Osteoblast (primary cell): Measurements from ENCODE around the gene CIBAR2. TPM values are rescaled to one million over a fixed set of nuclear protein-coding genes. Genes with fewer than 3 reads are reported as not detected.

Source experiments
- DNase-seq: peaks from one replicate; pipeline ENCODE4 v3.0.0; 2011; ENCODE audit warnings: low spot score, mixed read lengths; ENCODE audit not compliant: insufficient read length; ENCODE audit errors: missing footprints
- H2AFZ ChIP-seq: 2 replicates; pipeline ENCODE4 v1.6.0; 2011; ENCODE audit warnings: mild to moderate bottlenecking, low read length
- H3K27ac ChIP-seq: 2 replicates; pipeline ENCODE4 v1.5.1; 2011; ENCODE audit warnings: mild to moderate bottlenecking, low read depth, low read length, moderate library complexity
- H3K27me3 ChIP-seq: 2 replicates; pipeline ENCODE4 v1.6.0; 2012; ENCODE audit warnings: mild to moderate bottlenecking, control low read depth, inconsistent platforms, low read length, moderate library complexity; ENCODE audit not compliant: insufficient read depth
- H3K36me3 ChIP-seq: 2 replicates; pipeline ENCODE4 v1.5.1; 2011; ENCODE audit warnings: mild to moderate bottlenecking, low read length, control low read depth, moderate library complexity; ENCODE audit not compliant: insufficient read depth
- H3K4me1 ChIP-seq: 2 replicates; pipeline ENCODE4 v1.5.1; 2011; ENCODE audit warnings: mild to moderate bottlenecking, low read length, control low read depth, moderate library complexity; ENCODE audit not compliant: insufficient read depth
- H3K4me2 ChIP-seq: 2 replicates; pipeline ENCODE4 v1.6.0; 2011; ENCODE audit warnings: mild to moderate bottlenecking, low read length; ENCODE audit not compliant: insufficient read depth
- H3K4me3 ChIP-seq: fragments of 200-600 bp; sonication (generic); 3 replicates; pipeline ENCODE4 v1.5.1; 2012; ENCODE audit warnings: mild to moderate bottlenecking, low read length, inconsistent platforms; ENCODE audit not compliant: insufficient read depth
- H3K79me2 ChIP-seq: 2 replicates; pipeline ENCODE4 v1.6.0; 2012; ENCODE audit warnings: mild to moderate bottlenecking, low read length, control low read depth, inconsistent platforms; ENCODE audit not compliant: insufficient read depth
- H3K9me3 ChIP-seq: 2 replicates; pipeline ENCODE4 v1.5.1; 2011; ENCODE audit warnings: low read depth, low read length, control low read depth
- H4K20me1 ChIP-seq: 2 replicates; pipeline ENCODE4 v1.6.0; 2012; ENCODE audit warnings: mild to moderate bottlenecking, low read length, control low read depth; ENCODE audit not compliant: insufficient read depth
- total RNA-seq: library from RNA; depleted of rRNA; stranded (reverse); fragments of >200 nt; gene quantifications from 2 replicates; pipeline ENCODE4 v1.2.3, GENCODE V29; 2012
- TF ChIP-seq, protein P1 (sequence below): IDR thresholded peaks from 2 replicates; pipeline ENCODE4 v1.5.1; 2011; ENCODE audit warnings: mild to moderate bottlenecking, low read depth, low read length, moderate library complexity; ENCODE audit errors: extremely low read depth

CIBAR2 gene
- total RNA-seq, 1 donor = under 0.01 TPM

DNA sequence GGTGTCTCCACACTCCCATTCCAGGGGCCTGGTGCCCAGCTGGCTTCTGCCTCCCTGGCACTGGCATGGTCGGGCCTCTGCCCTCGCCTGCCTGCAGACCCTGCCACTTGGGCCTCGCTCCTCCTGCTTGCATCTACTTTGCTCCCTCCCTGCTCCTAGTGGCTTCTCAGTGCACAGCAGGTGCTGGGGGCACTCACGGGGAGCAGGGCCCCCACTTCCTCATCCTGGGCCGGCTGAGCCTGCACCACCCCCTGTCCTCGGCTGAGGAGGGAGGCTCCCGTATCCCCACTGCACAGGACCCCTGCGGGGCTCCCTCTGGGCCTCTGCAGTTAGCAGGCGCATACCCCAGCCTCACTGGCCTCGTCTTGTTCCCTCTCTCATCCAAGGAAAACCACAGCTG is 35.2 kb downstream of the CIBAR2 start:
- Histone ChIP-seq H3K79me2 (no peaks in the 10 kb centered on the region), H4K20me1 (no peaks in the 10 kb centered on the region), H3K36me3 (peaks cover 25% of the 10 kb centered on the region), H3K4me1 (no peaks in the 10 kb centered on the region), H2AFZ (no peak overlapping the region), H3K9me3 (no peaks in the 10 kb centered on the region), H3K4me2 (no peak overlapping the region), H3K27ac (no peak overlapping the region), H3K27me3 (no peaks in the 10 kb centered on the region), H3K4me3 (no peak overlapping the region)
- DNase-seq = peak; percentile 72
- TF ChIP-seq, protein P1, sequence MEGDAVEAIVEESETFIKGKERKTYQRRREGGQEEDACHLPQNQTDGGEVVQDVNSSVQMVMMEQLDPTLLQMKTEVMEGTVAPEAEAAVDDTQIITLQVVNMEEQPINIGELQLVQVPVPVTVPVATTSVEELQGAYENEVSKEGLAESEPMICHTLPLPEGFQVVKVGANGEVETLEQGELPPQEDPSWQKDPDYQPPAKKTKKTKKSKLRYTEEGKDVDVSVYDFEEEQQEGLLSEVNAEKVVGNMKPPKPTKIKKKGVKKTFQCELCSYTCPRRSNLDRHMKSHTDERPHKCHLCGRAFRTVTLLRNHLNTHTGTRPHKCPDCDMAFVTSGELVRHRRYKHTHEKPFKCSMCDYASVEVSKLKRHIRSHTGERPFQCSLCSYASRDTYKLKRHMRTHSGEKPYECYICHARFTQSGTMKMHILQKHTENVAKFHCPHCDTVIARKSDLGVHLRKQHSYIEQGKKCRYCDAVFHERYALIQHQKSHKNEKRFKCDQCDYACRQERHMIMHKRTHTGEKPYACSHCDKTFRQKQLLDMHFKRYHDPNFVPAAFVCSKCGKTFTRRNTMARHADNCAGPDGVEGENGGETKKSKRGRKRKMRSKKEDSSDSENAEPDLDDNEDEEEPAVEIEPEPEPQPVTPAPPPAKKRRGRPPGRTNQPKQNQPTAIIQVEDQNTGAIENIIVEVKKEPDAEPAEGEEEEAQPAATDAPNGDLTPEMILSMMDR = no peak

DNA sequence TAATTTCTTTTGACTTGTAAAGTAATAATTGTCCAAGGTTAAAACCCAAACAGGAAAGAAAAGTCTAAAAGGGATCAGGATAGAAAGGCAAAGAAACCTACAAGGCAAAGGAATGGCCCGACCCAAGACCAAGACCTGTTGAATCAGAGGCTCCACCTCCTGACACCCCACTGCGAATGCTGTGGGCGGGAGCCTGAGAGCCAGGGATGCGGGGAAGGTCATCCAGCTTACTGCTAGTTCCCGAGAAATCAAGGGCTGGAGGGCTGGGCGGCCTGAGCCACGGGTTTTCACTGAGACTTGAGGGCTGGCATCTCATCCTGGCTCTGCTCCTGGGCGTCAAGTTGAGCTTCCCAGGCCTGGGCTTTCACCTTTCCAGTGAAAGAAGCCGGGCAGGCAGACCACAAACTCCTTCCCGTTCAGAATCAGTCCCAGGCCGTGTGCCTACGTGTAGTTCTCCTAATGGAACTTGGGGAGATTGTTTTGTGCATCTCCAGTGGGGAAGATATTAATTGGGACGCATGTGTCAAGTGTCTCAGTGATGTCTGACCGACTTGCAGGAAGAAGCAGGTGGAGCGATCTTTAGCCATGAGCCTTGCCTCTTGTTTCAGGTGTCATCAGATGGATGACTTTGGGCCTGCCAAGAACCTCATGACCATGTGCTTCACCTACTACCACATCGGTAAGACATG is 36.9 kb downstream of the CIBAR2 start:
- Histone ChIP-seq H3K9me3 (no peaks in the 10 kb centered on the region), H3K4me3 (no peak overlapping the region), H3K4me1 (no peaks in the 10 kb centered on the region), H3K36me3 (peaks cover 32% of the 10 kb centered on the region), H3K27me3 (no peaks in the 10 kb centered on the region), H4K20me1 (no peaks in the 10 kb centered on the region), H2AFZ (no peak overlapping the region), H3K79me2 (no peaks in the 10 kb centered on the region), H3K27ac (no peak overlapping the region), H3K4me2 (no peak overlapping the region)
- no peak for DNase-seq
- TF ChIP-seq, protein P1 = no peak

DNA sequence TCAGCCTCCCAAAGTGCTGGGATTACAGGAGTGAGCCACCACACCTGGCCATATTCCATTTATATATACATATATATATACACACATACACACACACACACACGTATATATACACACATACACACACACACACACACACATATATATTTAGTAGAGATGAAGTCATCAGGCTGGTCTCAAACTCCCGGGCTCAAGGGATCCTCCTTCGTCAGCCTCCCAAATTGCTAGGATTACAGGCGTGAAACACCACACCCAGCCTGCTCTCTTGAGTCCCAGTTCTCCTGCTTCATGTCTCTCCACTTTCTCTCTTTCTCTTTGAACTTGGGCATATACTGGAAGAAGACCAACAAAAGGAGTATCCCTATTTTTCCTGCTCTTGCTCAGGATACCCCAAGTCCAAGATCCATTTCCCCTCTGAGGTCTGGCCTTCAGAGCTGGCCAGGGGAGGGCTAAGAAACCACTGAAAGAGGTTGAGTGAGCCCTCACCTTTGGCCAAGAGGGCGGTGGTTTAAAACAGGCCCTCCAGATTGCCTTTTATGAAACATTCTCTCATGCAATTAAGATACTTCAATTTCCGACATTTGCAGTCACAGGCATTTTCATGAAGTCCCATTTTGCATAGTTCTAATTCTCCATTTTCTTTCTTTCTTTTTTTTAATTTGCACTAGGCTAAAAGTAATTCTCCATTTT is 37.9 kb downstream of the CIBAR2 start:
- Histone ChIP-seq H3K79me2 (no peaks in the 10 kb centered on the region), H4K20me1 (peaks cover 2% of the 10 kb centered on the region), H3K27ac (no peak overlapping the region), H3K4me3 (no peak overlapping the region), H2AFZ (no peak overlapping the region), H3K36me3 (peaks cover 33% of the 10 kb centered on the region), H3K9me3 (no peaks in the 10 kb centered on the region), H3K4me1 (no peaks in the 10 kb centered on the region), H3K27me3 (no peaks in the 10 kb centered on the region), H3K4me2 (no peak overlapping the region)
- no peak for DNase-seq
- TF ChIP-seq, protein P1 = no peak

DNA sequence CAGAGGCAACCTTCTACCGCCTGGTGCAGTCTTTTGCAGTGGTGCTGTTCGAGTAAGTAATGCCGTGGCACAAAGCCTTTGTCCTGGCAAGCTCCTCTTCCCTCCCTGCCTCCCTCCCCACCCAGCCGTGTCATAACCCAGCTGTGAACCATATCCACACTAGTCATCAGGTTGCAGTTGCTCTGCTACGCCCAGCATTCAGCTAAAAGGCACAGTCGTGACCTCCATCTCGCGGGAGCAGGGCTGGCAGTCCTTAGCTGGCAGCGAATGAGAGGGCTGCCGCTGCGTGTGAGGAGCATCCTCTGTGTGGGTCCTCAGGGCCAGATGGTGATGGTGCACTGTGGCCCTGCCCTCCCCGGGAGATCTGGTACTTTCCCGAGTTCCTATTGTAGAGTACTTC is 39.3 kb downstream of the CIBAR2 start:
- Histone ChIP-seq H3K4me3 (no peak overlapping the region), H3K79me2 (no peaks in the 10 kb centered on the region), H3K9me3 (no peaks in the 10 kb centered on the region), H3K4me1 (peaks cover 3% of the 10 kb centered on the region), H2AFZ (no peak overlapping the region), H3K4me2 (no peak overlapping the region), H3K27ac (no peak overlapping the region), H3K27me3 (no peaks in the 10 kb centered on the region), H4K20me1 (peaks cover 5% of the 10 kb centered on the region), H3K36me3 (peaks cover 26% of the 10 kb centered on the region)
- TF ChIP-seq, protein P1 = no peak
- peak; percentile 92 for DNase-seq
